Fibroblast of lung (primary cell): ENCODE measurements around the gene SLC43A3. TPM values are rescaled to one million over a fixed set of nuclear protein-coding genes. Genes with fewer than 3 reads are reported as not detected.

Source experiments
- DNase-seq, 2 donors: peaks; one replicate each; pipeline versions ENCODE4 v3.0.0 to v3.0.0-alpha.2; 2010; ENCODE audit warnings: low read depth in 2 of 2
- H2AFZ ChIP-seq: 2 replicates; pipeline ENCODE4 v1.5.1; 2012; ENCODE audit warnings: low read length, control low read depth, inconsistent platforms
- H3K27ac ChIP-seq: 2 replicates; pipeline ENCODE4 v1.5.1; 2011; ENCODE audit warnings: low read length, control low read depth; ENCODE audit not compliant: insufficient read depth
- H3K27me3 ChIP-seq: 2 replicates; pipeline ENCODE4 v1.5.1; 2011; ENCODE audit warnings: mild to moderate bottlenecking, low read length; ENCODE audit not compliant: control insufficient read depth, insufficient read depth
- H3K36me3 ChIP-seq: 2 replicates; pipeline ENCODE4 v1.5.1; 2011; ENCODE audit warnings: low read length; ENCODE audit not compliant: control insufficient read depth, insufficient read depth
- H3K4me1 ChIP-seq: 2 replicates; pipeline ENCODE4 v1.5.1; 2011; ENCODE audit warnings: low read length; ENCODE audit not compliant: control insufficient read depth, insufficient read depth; ENCODE audit errors: extremely low read depth
- H3K4me2 ChIP-seq: 2 replicates; pipeline ENCODE4 v1.5.1; 2011; ENCODE audit warnings: low read length, control low read depth; ENCODE audit not compliant: insufficient read depth; ENCODE audit errors: extremely low read depth
- H3K4me3 ChIP-seq, 4 experiments: fragments of 200-600 bp in 1 of 4; sonication (generic) in 1 of 4; replicated peaks in 1 of 4; 2 replicates each; pipeline ENCODE4 v1.5.1; 2011 to 2016; ENCODE audit warnings: low read length in 4 of 4, low read depth in 3 of 4, mild to moderate bottlenecking in 3 of 4, control low read depth in 2 of 4, inconsistent platforms in 1 of 4, mixed read lengths in 1 of 4; ENCODE audit not compliant: insufficient read depth in 1 of 4; ENCODE audit errors: control extremely low read depth in 1 of 4
- H3K79me2 ChIP-seq: 2 replicates; pipeline ENCODE4 v1.5.1; 2012; ENCODE audit warnings: mild to moderate bottlenecking, low read length, inconsistent platforms; ENCODE audit not compliant: control insufficient read depth, insufficient read depth
- H3K9ac ChIP-seq: 2 replicates; pipeline ENCODE4 v1.5.1; 2011; ENCODE audit warnings: mild to moderate bottlenecking, low read length, control low read depth; ENCODE audit not compliant: insufficient read depth
- H3K9me3 ChIP-seq: 2 replicates; pipeline ENCODE4 v1.5.1; 2012; ENCODE audit warnings: low read depth, low read length; ENCODE audit not compliant: control insufficient read depth, insufficient read depth
- H4K20me1 ChIP-seq: 2 replicates; pipeline ENCODE4 v1.5.1; 2011; ENCODE audit warnings: low read length; ENCODE audit not compliant: control insufficient read depth, insufficient read depth; ENCODE audit errors: extremely low read depth
- EZH2 ChIP-seq: IDR thresholded peaks from 2 replicates; pipeline ENCODE4 v1.5.1; 2012; ENCODE audit warnings: low read length, control low read depth, mild to moderate bottlenecking; ENCODE audit errors: missing control alignments
- polyA plus RNA-seq, 2 donors: library from polyadenylated mRNA; depleted of rRNA in 1 of 2; stranded (reverse) in 1 of 2; unstranded in 1 of 2; fragments of >200 nt; gene quantifications; 2 replicates each; pipeline ENCODE4 v1.2.1, GENCODE V29; 2011 to 2012; ENCODE audit warnings: missing spikeins in 1 of 2
- total RNA-seq: library from RNA; depleted of rRNA; stranded (reverse); fragments of >200 nt; gene quantifications from 2 replicates; pipeline ENCODE4 v1.2.1, GENCODE V29; 2014
- TF ChIP-seq, protein P1 (sequence below), 2 donors: IDR thresholded peaks in 1 of 2; conservative IDR thresholded peaks in 1 of 2; 1 replicate in 1 of 2; 2 replicates in 1 of 2; pipeline ENCODE4 v1.5.1; 2011 to 2012; ENCODE audit warnings: low read length in 2 of 2, control low read depth in 1 of 2, inconsistent platforms in 1 of 2, low read depth in 1 of 2, mild to moderate bottlenecking in 1 of 2

Gene SLC43A3
- total and polyA plus RNA-seq, 2 donors (not counting 1 experiment from before 2014, with no cell fraction given), result 34.8 to 41.5 TPM

DNA sequence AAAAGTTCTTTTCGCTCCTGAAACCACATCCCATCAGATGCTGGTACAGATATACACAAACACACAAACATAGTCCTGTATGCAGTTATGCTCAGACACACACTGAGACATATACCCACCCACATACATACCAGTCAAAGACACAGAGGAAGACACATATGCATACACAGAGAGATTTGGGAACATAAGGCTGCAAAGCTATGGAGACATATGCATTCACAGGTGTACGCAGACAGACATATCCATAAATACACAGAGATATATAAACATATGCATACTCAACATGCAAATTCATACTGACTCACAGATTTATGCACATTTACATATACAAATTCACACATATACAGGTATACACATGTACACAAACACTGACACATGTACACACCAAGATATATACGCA, 52.0 kb downstream of the SLC43A3 start:
- no peak for TF ChIP-seq EZH2
- TF ChIP-seq, protein P1, sequence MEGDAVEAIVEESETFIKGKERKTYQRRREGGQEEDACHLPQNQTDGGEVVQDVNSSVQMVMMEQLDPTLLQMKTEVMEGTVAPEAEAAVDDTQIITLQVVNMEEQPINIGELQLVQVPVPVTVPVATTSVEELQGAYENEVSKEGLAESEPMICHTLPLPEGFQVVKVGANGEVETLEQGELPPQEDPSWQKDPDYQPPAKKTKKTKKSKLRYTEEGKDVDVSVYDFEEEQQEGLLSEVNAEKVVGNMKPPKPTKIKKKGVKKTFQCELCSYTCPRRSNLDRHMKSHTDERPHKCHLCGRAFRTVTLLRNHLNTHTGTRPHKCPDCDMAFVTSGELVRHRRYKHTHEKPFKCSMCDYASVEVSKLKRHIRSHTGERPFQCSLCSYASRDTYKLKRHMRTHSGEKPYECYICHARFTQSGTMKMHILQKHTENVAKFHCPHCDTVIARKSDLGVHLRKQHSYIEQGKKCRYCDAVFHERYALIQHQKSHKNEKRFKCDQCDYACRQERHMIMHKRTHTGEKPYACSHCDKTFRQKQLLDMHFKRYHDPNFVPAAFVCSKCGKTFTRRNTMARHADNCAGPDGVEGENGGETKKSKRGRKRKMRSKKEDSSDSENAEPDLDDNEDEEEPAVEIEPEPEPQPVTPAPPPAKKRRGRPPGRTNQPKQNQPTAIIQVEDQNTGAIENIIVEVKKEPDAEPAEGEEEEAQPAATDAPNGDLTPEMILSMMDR (conservative IDR thresholded peaks at IDR 0.05 in 1 of 2, IDR thresholded peaks at IDR 0.05 in 1 of 2; ENCODE audit: low read depth in 1 of 2, low read length in 2 of 2), result no peak
- H3K27ac ChIP-seq, result no peak overlapping the region
- no peaks in the 10 kb centered on the region for H3K79me2 ChIP-seq

DNA sequence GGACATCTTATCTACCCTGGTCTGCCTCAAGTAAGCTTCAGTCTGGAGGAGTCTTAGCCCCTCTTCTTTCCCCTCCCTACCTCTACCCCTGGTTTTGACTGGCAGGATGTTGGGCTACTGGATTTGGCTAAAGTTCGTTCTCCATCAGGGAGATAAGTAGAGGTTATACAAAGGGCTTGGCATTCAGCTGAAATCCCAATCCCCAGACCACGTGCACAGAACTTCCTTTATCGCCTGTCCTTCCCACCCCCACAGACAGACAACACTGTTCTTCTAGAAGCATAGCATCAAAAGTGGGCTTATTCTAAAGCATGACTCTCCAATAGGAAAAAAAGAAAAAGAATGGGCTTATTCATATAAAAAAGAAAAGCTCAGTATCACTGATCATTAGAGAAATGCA, 53.8 kb downstream of the SLC43A3 start:
- H3K9me3 ChIP-seq, result no peaks in the 10 kb centered on the region
- no peak overlapping the region for H3K4me3 ChIP-seq
- H3K4me2 ChIP-seq, result no peak overlapping the region
- H3K27ac ChIP-seq, result no peak overlapping the region
- TF ChIP-seq, protein P1 (conservative IDR thresholded peaks at IDR 0.05 in 1 of 2, IDR thresholded peaks at IDR 0.05 in 1 of 2; ENCODE audit: low read depth in 1 of 2, low read length in 2 of 2), result no peak
- no peak for TF ChIP-seq EZH2
- no peaks in the 10 kb centered on the region for H3K4me1 ChIP-seq
- H3K79me2 ChIP-seq, result no peaks in the 10 kb centered on the region
- H3K27me3 ChIP-seq, result peaks cover 3% of the 10 kb centered on the region
- H3K9ac ChIP-seq, result no peak overlapping the region
- H4K20me1 ChIP-seq, result no peaks in the 10 kb centered on the region
- no peak overlapping the region for H2AFZ ChIP-seq
- H3K36me3 ChIP-seq, result no peaks in the 10 kb centered on the region
- DNase-seq, result no peak

More for the DNA sequence above, 52.0 kb downstream of the SLC43A3 start:
- Histone ChIP-seq H3K4me3 (no peak overlapping the region), H3K27me3 (peaks cover 3% of the 10 kb centered on the region), H4K20me1 (no peaks in the 10 kb centered on the region), H2AFZ (no peak overlapping the region), H3K4me2 (no peak overlapping the region), H3K36me3 (no peaks in the 10 kb centered on the region), H3K4me1 (no peaks in the 10 kb centered on the region), H3K9ac (no peak overlapping the region), H3K9me3 (no peaks in the 10 kb centered on the region)
- no peak for DNase-seq

DNA sequence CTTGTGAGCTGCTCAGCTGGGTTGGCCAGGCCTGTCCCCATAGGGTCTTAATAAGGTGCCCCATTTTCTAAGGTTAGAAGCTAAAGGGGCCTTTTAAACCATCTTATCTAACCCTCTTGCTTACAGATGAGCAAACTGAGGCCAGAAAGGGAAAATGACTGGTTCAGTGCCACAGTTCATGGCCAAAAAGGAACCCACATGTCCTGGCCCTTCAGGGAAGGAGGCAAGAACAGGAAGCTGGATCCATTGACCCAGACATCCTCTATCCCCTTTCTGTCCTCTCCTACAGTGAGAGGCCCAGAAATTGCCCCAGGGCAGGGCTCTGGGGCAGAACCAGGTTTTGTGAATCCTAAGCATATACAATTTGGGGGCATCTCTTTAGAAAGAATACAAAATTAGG, 56.0 kb downstream of the SLC43A3 start:
- H2AFZ ChIP-seq, result no peak overlapping the region
- H3K27ac ChIP-seq, result no peak overlapping the region
- DNase-seq, result no peak
- no peaks in the 10 kb centered on the region for H3K4me1 ChIP-seq
- peaks cover 7% of the 10 kb centered on the region for H3K27me3 ChIP-seq
- H3K9me3 ChIP-seq, result no peaks in the 10 kb centered on the region
- H3K79me2 ChIP-seq, result no peaks in the 10 kb centered on the region
- H3K4me2 ChIP-seq, result no peak overlapping the region
- TF ChIP-seq, protein P1 (conservative IDR thresholded peaks at IDR 0.05 in 1 of 2, IDR thresholded peaks at IDR 0.05 in 1 of 2; ENCODE audit: low read depth in 1 of 2, low read length in 2 of 2), result no peak
- TF ChIP-seq EZH2, result no peak
- no peak overlapping the region for H3K9ac ChIP-seq
- H3K36me3 ChIP-seq, result no peaks in the 10 kb centered on the region
- no peak overlapping the region for H3K4me3 ChIP-seq
- no peaks in the 10 kb centered on the region for H4K20me1 ChIP-seq
